OCI-LY1 (cell line): ENCODE results near the gene MAST4.

ENCODE experiments used
- H2AFZ ChIP-seq: fragments of 200-600 bp; sonication (generic), shearing (Covaris generic); 2 replicates; pipeline ENCODE4 v1.6.0; 2014; ENCODE audit warnings: antibody characterized with exemption, mild to moderate bottlenecking, low read length
- H3F3A ChIP-seq: fragments of 200-600 bp; sonication (generic), shearing (Covaris generic); 2 replicates; pipeline ENCODE4 v1.6.0; 2014; ENCODE audit warnings: mild to moderate bottlenecking, antibody characterized with exemption, low read length, moderate library complexity; ENCODE audit not compliant: insufficient read depth
- H3K27ac ChIP-seq: fragments of 200-600 bp; sonication (generic); 2 replicates; pipeline ENCODE4 v1.5.1; 2014; ENCODE audit warnings: low read length, mixed run types, mild to moderate bottlenecking, low read depth; ENCODE audit not compliant: poor library complexity, severe bottlenecking
- H3K27me3 ChIP-seq: fragments of 200-600 bp; sonication (generic); 2 replicates; pipeline ENCODE4 v1.6.0; 2014; ENCODE audit warnings: antibody characterized with exemption, mild to moderate bottlenecking, low read length, moderate library complexity; ENCODE audit not compliant: insufficient read depth
- H3K36me3 ChIP-seq: fragments of 200-600 bp; sonication (generic); 2 replicates; pipeline ENCODE4 v1.6.1; 2014; ENCODE audit warnings: mild to moderate bottlenecking, antibody characterized with exemption, low read length, moderate library complexity, mixed read lengths; ENCODE audit not compliant: insufficient read depth
- H3K4me1 ChIP-seq: fragments of 200-600 bp; sonication (generic); 2 replicates; pipeline ENCODE4 v1.5.1; 2014; ENCODE audit warnings: mild to moderate bottlenecking, low read length, moderate library complexity; ENCODE audit not compliant: insufficient read depth, severe bottlenecking
- H3K4me2 ChIP-seq: fragments of 200-600 bp; sonication (generic), shearing (Covaris generic); 2 replicates; pipeline ENCODE4 v1.6.1; 2014; ENCODE audit warnings: low read length
- H3K4me3 ChIP-seq: fragments of 200-600 bp; sonication (generic); 2 replicates; pipeline ENCODE4 v1.5.1; 2014; ENCODE audit warnings: low read length, low read depth, mild to moderate bottlenecking, mixed read lengths; ENCODE audit not compliant: poor library complexity, severe bottlenecking
- H3K79me2 ChIP-seq: fragments of 200-600 bp; shearing (Covaris generic); 2 replicates; pipeline ENCODE4 v1.6.1; 2016; ENCODE audit warnings: mixed run types, low read length, mixed read lengths; ENCODE audit not compliant: insufficient read depth
- H3K9ac ChIP-seq: fragments of 200-600 bp; sonication (generic), shearing (Covaris generic); 2 replicates; pipeline ENCODE4 v1.6.1; 2014; ENCODE audit warnings: mild to moderate bottlenecking, low read length, mixed read lengths
- H3K9me2 ChIP-seq: fragments of 200-600 bp; sonication (generic), shearing (Covaris generic); 2 replicates; pipeline ENCODE4 v1.6.1; 2014; ENCODE audit warnings: low read depth, mild to moderate bottlenecking, low read length, mixed read lengths
- H3K9me3 ChIP-seq: fragments of 200-600 bp; shearing (Covaris generic); 2 replicates; pipeline ENCODE4 v1.6.1; 2014; ENCODE audit warnings: low read length, mixed read lengths
- H4K20me1 ChIP-seq: fragments of 200-600 bp; sonication (generic), shearing (Covaris generic); 2 replicates; pipeline ENCODE4 v1.6.0; 2016; ENCODE audit warnings: mild to moderate bottlenecking, low read length; ENCODE audit not compliant: insufficient read depth
- EZH2 ChIP-seq: fragments of 200-600 bp; sonication (generic), shearing (Covaris generic); IDR thresholded peaks from 2 replicates; pipeline ENCODE4 v1.8.0; 2017; ENCODE audit warnings: borderline replicate concordance, mixed run types, mild to moderate bottlenecking, antibody characterized with exemption, low read length, moderate library complexity, mixed read lengths
- TF ChIP-seq, protein P1 (sequence below): fragments of 200-600 bp; sonication (generic), shearing (Covaris generic); IDR thresholded peaks from 2 replicates; pipeline ENCODE4 v1.5.1; 2017; ENCODE audit warnings: mild to moderate bottlenecking, antibody characterized with exemption, low read length, moderate library complexity, mixed read lengths

The MAST4 gene

DNA sequence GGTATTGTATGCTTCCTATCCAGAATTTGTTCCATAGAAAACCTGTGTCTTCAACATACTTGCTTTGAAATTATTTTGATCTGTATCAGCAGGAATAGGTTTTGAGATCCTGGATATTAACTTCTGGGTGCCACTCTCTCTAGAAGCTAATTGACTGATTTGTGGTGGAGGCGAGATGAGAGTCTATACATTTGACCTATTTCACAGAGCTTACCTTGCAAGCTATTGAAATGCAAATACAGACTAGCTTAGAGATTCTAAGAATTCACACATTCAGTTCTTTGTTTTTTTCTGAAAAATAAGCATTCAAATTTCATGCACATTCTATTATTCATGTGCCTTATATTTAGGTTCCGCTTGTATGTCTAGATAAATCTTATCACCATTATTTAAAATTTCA lies 246.3 kb downstream of the MAST4 start:
- no peaks in the 10 kb centered on the region for H3K9me3 ChIP-seq
- H3K9me2 ChIP-seq, result no peaks in the 10 kb centered on the region
- no peaks in the 10 kb centered on the region for H4K20me1 ChIP-seq
- no peak for TF ChIP-seq EZH2
- TF ChIP-seq, protein P1, sequence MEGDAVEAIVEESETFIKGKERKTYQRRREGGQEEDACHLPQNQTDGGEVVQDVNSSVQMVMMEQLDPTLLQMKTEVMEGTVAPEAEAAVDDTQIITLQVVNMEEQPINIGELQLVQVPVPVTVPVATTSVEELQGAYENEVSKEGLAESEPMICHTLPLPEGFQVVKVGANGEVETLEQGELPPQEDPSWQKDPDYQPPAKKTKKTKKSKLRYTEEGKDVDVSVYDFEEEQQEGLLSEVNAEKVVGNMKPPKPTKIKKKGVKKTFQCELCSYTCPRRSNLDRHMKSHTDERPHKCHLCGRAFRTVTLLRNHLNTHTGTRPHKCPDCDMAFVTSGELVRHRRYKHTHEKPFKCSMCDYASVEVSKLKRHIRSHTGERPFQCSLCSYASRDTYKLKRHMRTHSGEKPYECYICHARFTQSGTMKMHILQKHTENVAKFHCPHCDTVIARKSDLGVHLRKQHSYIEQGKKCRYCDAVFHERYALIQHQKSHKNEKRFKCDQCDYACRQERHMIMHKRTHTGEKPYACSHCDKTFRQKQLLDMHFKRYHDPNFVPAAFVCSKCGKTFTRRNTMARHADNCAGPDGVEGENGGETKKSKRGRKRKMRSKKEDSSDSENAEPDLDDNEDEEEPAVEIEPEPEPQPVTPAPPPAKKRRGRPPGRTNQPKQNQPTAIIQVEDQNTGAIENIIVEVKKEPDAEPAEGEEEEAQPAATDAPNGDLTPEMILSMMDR, result no peak
- H3K4me2 ChIP-seq, result no peak overlapping the region
- no peak overlapping the region for H3K27ac ChIP-seq
- no peaks in the 10 kb centered on the region for H3F3A ChIP-seq
- no peaks in the 10 kb centered on the region for H3K79me2 ChIP-seq
- no peak overlapping the region for H3K9ac ChIP-seq
- H3K27me3 ChIP-seq, result no peaks in the 10 kb centered on the region
- H3K4me1 ChIP-seq, result no peaks in the 10 kb centered on the region
- no peak overlapping the region for H2AFZ ChIP-seq
- H3K36me3 ChIP-seq, result no peaks in the 10 kb centered on the region
- no peak overlapping the region for H3K4me3 ChIP-seq

DNA sequence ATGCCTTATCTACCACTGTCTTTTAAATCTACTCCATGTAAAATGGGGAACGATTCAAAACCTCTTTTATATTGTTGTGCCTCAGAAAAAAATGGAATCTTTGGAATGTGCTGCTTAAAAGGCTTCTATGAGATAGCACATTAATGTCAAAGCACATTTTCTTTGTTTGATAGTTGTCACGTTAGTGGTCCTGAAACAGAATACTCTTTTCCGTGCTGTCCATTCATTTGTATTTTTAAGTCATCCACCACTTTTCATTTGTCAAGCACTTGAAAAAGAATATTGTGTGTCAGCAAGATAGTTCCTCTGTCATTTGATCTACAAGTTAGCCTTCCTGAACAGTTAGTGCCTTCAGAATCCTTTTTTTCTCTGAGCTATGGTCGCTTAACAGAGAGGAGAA lies 246.9 kb downstream of the MAST4 start:
- Histone ChIP-seq H3K9me3 (no peaks in the 10 kb centered on the region), H3K27ac (no peak overlapping the region), H3K4me3 (no peak overlapping the region), H4K20me1 (no peaks in the 10 kb centered on the region), H3F3A (no peaks in the 10 kb centered on the region), H2AFZ (no peak overlapping the region), H3K36me3 (no peaks in the 10 kb centered on the region), H3K79me2 (no peaks in the 10 kb centered on the region), H3K9ac (no peak overlapping the region), H3K9me2 (no peaks in the 10 kb centered on the region), H3K27me3 (no peaks in the 10 kb centered on the region), H3K4me2 (no peak overlapping the region), H3K4me1 (no peaks in the 10 kb centered on the region)
- TF ChIP-seq EZH2, result no peak
- TF ChIP-seq, protein P1, result no peak

DNA sequence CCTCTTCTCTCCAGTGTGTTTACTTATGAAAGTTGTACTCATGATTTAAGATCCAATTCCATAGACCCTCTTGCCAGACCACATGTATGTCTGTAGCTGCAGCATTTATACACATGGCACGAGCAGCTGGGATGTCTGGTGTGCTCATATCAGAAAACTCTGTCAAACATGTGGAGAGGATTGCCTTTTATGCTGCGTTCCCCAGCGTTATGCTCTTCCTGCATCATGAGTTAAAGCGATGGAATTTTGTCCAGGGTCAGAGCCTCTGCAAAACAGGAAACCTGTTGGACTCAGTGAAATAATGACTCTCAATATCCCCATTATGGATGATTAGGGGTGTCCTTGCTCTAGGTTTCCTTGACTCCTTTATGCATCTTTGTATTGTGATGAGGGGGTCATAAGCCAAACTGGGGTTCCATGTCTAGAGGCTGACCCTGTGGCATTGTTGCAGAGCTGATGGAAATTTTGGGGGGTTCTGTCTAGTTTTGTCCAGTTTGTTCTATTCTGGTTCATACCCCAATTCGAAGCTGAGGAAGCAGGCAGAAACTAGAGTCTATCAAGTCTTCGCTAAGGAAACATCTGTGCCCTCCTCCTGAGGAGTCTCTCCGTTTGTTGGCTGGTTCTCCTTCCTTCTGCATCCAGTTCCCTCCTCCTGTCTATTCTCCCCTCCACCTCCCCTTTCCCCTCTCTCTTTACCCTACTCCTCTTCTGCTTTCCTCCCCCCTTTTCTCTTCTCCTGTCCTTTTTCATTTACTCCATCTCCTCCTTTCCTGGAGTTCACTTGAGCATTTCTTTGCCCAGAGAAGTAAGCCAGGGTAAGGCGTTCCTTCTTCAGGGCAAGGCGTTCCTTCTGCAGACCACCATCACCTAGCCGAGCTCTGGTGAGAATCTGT lies 252.8 kb downstream of the MAST4 start:
- Histone ChIP-seq H2AFZ (no peak overlapping the region), H3F3A (no peaks in the 10 kb centered on the region), H3K4me3 (no peak overlapping the region), H3K79me2 (no peaks in the 10 kb centered on the region), H3K9ac (no peak overlapping the region), H3K27ac (no peak overlapping the region), H3K36me3 (no peaks in the 10 kb centered on the region), H4K20me1 (no peaks in the 10 kb centered on the region), H3K27me3 (no peaks in the 10 kb centered on the region), H3K4me1 (no peaks in the 10 kb centered on the region), H3K9me3 (no peaks in the 10 kb centered on the region), H3K9me2 (no peaks in the 10 kb centered on the region), H3K4me2 (no peak overlapping the region)
- TF ChIP-seq, protein P1, result no peak
- TF ChIP-seq EZH2, result no peak
